ENCODE measurements around the gene FBP2. TPM values are rescaled to one million over a fixed set of nuclear protein-coding genes. Genes with fewer than 3 reads are reported as not detected.

FBP2 gene
- total and polyA plus RNA-seq, 2 of the 8 experiments (the other 6 are each of a cell fraction or from before 2014, with no cell fraction given) = not detected

- CTCF ChIA-PET (ENCODE audit: partially characterized antibody) = interaction anchor here (0.6 to 4.3 kb wide), 9 partner anchors 44 to 688 kb away, joined by 3 to 54 read pairs (median 3); no protein-coding TSS in a partner anchor
- H4K8ac ChIP-seq (ENCODE audit: extremely low read depth, insufficient read depth, low read length) = no peak overlapping the region
- H4K91ac ChIP-seq (replicated peaks; ENCODE audit: insufficient read length, low read length) = no peak overlapping the region
- H3K9me3 ChIP-seq (ENCODE audit: insufficient read depth in 2 of 2, low read depth in 1 of 2, low read length in 1 of 2) = peaks cover 0 to 8% of the 10 kb centered on the region in 2 experiments; a peak in 2 of 4 replicates
- H2BK12ac ChIP-seq (ENCODE audit: low read depth, low read length) = no peak overlapping the region
- 86% methylated on average over 28 of the region's 29 CpGs; no CpG with 5 or more reads in 1 of the 2 experiments for WGBS, 2 experiments (ENCODE audit: extremely low coverage in 1 of 2, insufficient coverage in 1 of 2, insufficient read length in 1 of 2, insufficient replicate concordance in 2 of 2, low coverage in 1 of 2, low lambda C conversion rate in 2 of 2, missing lambda C conversion rate in 1 of 2)
- H2BK15ac ChIP-seq (ENCODE audit: low read length) = no peak overlapping the region
- peaks cover 3% of the 10 kb centered on the region; the same call in 1 of the 2 replicates for H3K23me2 ChIP-seq (ENCODE audit: low read depth, low read length)
- no peaks in the 10 kb centered on the region for H3K79me1 ChIP-seq (ENCODE audit: low read depth, low read length)
- H3K4me1 ChIP-seq (replicated peaks in 1 of 4; ENCODE audit: control insufficient read depth in 3 of 4, insufficient read depth in 4 of 4, low read length in 3 of 4) = peaks cover 0 to 7% (median 2%) of the 10 kb centered on the region in 4 experiments; a peak in 3 of 7 replicates
- H2BK5ac ChIP-seq (ENCODE audit: low read depth, low read length) = no peak overlapping the region
- no peak for DNase-seq (ENCODE audit: low read depth in 1 of 2, low spot score in 2 of 2)
- H2BK20ac ChIP-seq (ENCODE audit: low read length) = no peak overlapping the region
- H3K14ac ChIP-seq (ENCODE audit: insufficient read length) = no peak overlapping the region
- no peak overlapping the region for H3K18ac ChIP-seq (ENCODE audit: extremely low read depth, low read length)
- H3K36me3 ChIP-seq (ENCODE audit: control insufficient read depth in 2 of 4, insufficient read depth in 4 of 4, low read length in 3 of 4) = peaks cover 0 to 5% (median 0%) of the 10 kb centered on the region in 4 experiments; a peak in 2 of 8 replicates
- H3K23ac ChIP-seq (ENCODE audit: insufficient read length) = no peak overlapping the region
- no peaks in the 10 kb centered on the region for H4K20me1 ChIP-seq (replicated peaks in 1 of 2; ENCODE audit: control insufficient read depth in 1 of 2, insufficient read depth in 2 of 2, low read length in 2 of 2)
- peak overlapping the region in 1 of 4 experiments; percentile 25; a peak in 1 of 7 replicates for H3K9ac ChIP-seq (replicated peaks in 1 of 4; ENCODE audit: extremely low read depth in 1 of 4, low read depth in 3 of 4, low read length in 3 of 4)
- H2BK120ac ChIP-seq (replicated peaks; ENCODE audit: low read depth, low read length) = no peak overlapping the region
- H2AFZ ChIP-seq (ENCODE audit: low read length) = no peak overlapping the region
- POLR2A ChIA-PET (ENCODE audit: partially characterized antibody) = interaction anchor here (0.9 to 2.8 kb wide), 11 partner anchors 10 to 484 kb away, joined by 3 to 43 read pairs (median 5); no protein-coding TSS in a partner anchor
- no peak overlapping the region for H4K5ac ChIP-seq (ENCODE audit: insufficient read length, low read depth, low read length)
- H3K27ac ChIP-seq (ENCODE audit: low read depth, low read length) = no peak overlapping the region
- no peak for FAIRE-seq
- H3K56ac ChIP-seq (replicated peaks; ENCODE audit: insufficient read length, low read depth, low read length) = no peak overlapping the region
- peak overlapping the region in 2 of 4 experiments; percentile 57 to 79; a peak in 4 of 8 replicates for H3K4me3 ChIP-seq (ENCODE audit: extremely low read depth in 1 of 4, insufficient read depth in 2 of 4, low read depth in 3 of 4, low read length in 4 of 4)
- no peaks in the 10 kb centered on the region; a peak in 1 of 7 replicates for H3K27me3 ChIP-seq (replicated peaks in 1 of 4; ENCODE audit: control insufficient read depth in 3 of 4, extremely low read depth in 1 of 4, insufficient read depth in 3 of 4, low read length in 3 of 4)
- no peak overlapping the region for H2AK5ac ChIP-seq (ENCODE audit: low read depth, low read length)
- H3K4me2 ChIP-seq (ENCODE audit: insufficient read depth in 1 of 2, low read depth in 2 of 2, low read length in 2 of 2) = peak overlapping the region; percentile 60 to 82; a peak in 3 of 4 replicates
- H3K79me2 ChIP-seq (ENCODE audit: control insufficient read depth in 1 of 2, insufficient read depth in 2 of 2, low read length in 2 of 2) = peaks cover 0 to 20% of the 10 kb centered on the region in 2 experiments; a peak in 2 of 4 replicates
- no peak overlapping the region for H3K4ac ChIP-seq (replicated peaks; ENCODE audit: insufficient read length, low read depth, low read length)
- TF ChIP-seq NANOG (IDR thresholded peaks at IDR 0.05; ENCODE audit: insufficient read depth, low read depth, low read length, poor library complexity, severe bottlenecking) (no peak), EZH2 (IDR thresholded peaks at IDR 0.05; ENCODE audit: low read depth, low read length, severe bottlenecking) (no peak), SP4 (IDR thresholded peaks at IDR 0.05; ENCODE audit: low read length) (no peak), EGR1 (IDR thresholded peaks at IDR 0.05; ENCODE audit: borderline replicate concordance, low read depth, low read length) (no peak), GTF2F1 (IDR thresholded peaks at IDR 0.05; ENCODE audit: borderline replicate concordance, low read depth, low read length) (no peak), CTCF (IDR thresholded peaks at IDR 0.05; ENCODE audit: control extremely low read depth in 1 of 3, insufficient read depth in 1 of 3, low read depth in 1 of 3, low read length in 3 of 3) (peak; percentile 30 to 39 (median 31)), RAD21 (IDR thresholded peaks at IDR 0.05 in 1 of 2, conservative IDR thresholded peaks at IDR 0.05 in 1 of 2; ENCODE audit: low read depth in 2 of 2, low read length in 2 of 2) (peak; percentile 24 to 35; a peak in 3 of 4 replicates)
Measured at GRCh38 chr9:94553029-94553938, 40.3 kb downstream of the FBP2 start.

Data from H1 (cell line).